T1000 (cell line): ENCODE results near the gene RNU6-1.

Experiments
- DNase-seq: peaks from one replicate; lab custom pipeline; 2025; ENCODE audit warnings: mixed read lengths; lab: John Stamatoyannopoulos, UW

Gene RNU6-1

GRCh38 chr15:67839929-67840748 lies at the start of gene RNU6-1:
TSS of gene RNU6-1 (minus strand) at chr15:67840045.
- DNase-seq: peak; percentile 87

DNA sequence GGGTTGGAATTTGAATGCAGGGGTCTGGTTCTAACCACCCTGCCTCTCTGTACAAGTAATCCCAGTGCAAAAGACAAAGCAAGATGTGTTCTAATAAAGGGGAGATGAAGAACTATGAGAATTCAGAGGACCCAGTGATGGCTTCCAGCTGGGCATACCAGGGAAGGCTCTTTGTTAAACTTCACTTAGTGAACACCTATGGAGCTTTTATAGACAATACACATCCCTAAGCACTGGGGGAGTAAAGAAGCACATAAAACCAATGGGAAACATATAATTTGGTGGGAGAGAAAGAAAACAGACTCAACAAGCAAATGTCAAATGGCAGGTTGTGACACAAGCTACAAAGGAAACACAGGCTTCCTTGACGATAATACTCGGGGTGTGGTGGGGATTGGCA lies 47.9 kb upstream of the RNU6-1 start:
- no peak for DNase-seq

DNA sequence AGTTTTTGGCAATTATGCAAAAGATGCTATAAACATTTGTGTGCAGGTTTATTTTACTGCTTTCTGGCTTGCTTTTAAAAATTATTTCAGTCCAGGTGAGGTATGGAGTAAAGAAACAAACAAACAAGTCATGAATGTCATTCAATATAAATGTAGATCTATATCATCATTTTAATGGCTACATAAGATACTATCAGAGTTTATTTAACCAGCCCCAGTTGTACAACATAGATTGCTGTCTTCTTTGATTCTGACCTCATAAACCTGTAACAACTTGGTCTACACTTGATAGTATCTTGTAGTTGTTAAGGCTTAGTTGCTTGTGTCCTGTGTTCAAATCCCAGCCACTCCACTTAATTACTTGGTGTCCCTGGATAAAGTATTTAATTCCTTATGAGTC lies 46.0 kb upstream of the RNU6-1 start:
- no peak for DNase-seq

DNA sequence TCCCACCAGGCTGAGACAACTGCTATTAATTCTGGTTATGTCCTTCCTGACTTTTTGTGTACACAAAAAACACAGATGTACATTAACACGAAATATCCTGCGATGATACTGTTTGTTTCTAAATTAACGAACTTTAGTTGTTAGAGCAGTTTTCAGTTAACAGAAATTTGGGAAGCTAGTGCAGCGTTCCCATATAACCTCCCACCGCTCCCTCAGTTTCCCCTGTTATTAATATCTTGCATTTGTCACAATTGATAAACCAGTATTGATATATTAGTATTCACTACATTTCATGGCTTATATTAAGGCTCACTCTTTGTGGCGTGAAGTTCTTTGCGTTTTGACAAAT lies 45.3 kb upstream of the RNU6-1 start:
- no peak for DNase-seq

DNA sequence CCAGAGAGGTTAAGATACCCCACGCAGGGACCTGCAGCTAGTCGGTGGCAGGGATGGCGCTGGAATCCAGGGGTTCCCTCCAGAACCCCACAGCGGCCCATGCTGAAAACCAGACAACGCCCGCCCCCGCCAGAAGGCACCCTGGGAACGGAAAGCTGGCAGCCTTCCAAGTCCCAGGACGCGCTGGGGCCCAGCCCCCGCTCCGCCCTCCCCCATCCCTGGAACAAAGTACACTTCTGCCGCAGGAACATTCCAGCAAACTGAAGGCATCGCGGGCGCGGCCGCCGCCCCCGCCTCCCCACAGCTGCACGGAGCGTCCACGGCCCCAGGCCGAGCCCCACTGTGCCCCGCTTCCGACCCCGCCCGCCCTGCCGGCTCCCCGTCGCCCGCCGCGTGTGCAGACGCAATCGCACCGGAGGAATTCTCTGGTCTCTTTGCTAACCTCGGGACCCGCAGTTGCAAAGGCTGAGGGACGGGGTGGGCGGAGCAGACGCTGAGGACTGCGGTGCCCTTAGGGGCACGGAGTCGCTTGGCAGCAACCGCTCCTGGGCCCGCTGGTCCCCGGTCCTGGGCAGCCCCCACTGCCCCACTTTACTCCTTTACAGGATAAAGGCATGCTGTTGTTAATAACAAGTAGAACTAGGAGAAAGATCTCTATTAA lies 44.8 kb upstream of the RNU6-1 start:
- DNase-seq: peak; percentile 10

GRCh38 chr15:67884009-67884408 lies 44.2 kb upstream of the RNU6-1 start:
- no peak for DNase-seq

- DNase-seq: no peak
Measured at GRCh38 chr15:67883234-67883773, 43.5 kb upstream of the RNU6-1 start.

GRCh38 chr15:67882487-67883233 lies 42.8 kb upstream of the RNU6-1 start:
- no peak for DNase-seq

- no peak for DNase-seq
Measured at GRCh38 chr15:67880651-67881182, 40.9 kb upstream of the RNU6-1 start.

DNA sequence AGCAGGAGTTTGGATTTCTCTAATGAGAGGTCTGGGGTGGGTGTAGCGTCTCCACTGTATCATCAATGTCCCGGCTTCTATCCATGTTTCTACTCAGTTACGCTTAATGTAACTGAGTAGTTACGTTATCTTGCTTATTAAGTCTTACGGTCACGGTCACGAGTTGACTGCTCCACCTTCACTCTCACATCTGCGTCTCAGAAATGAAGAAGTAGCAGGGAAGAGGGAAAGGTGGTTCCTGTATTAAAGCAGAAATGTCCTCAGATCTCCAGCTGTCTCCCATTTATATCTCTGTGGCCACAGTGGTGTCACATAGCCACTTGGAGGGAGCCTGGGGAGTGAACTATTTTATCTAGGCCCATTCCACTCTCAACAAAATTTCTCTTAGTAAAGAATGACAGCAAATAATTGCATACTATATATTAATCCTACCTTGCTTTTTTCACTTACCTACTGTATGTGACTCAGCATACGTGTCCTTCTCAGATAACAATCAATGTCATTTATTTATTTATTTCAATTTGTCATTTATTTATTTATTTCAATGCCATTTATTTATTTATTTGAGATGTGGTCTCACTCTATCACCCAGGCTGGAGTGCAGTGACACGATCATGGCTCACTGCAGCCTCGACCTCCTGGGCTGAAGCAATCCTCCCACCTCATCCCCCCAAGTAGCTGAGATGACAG lies 39.7 kb upstream of the RNU6-1 start:
- no peak for DNase-seq

DNA sequence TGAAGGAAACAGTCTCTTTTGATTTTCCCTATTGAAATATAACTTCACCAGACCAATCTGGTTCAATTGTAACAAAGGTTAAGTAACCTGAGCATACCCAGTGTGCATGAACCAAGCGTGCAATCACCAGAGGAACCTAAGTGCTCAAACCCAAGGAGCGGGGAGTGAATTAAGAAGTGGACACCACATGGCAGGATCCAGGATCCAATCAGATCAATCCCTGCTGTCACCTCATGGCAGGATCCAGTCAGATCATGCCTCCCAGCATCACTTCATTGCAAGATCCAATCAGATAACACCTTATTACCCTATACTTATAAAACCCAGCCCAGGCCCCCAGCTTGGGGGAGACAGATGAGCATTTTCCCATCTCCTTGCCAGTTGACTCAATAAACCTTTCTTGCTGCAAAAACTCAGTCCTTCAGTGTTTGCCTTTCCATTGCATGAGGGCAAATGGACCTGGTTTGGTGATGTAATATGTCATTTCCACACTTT lies 38.9 kb upstream of the RNU6-1 start:
- no peak for DNase-seq

DNA sequence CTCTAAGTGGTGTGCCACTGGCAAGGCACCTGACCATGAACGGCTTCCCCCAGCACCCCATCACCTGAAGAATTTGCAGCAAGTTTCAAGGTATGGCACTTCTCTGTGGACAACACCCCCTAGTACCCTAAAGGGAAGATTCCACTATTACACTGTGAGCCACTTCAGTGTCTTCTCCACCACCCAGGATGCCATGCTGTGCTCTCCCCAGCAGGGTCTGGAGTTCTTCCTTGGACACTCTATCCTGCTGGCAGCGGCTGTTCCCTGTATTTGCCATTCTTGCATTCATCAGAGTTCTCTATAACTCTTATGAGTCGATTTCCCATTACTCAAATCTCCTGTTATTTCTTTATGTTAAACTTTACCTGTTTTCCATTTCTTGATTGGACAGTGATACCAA lies 33.9 kb upstream of the RNU6-1 start:
- DNase-seq: no peak

DNA sequence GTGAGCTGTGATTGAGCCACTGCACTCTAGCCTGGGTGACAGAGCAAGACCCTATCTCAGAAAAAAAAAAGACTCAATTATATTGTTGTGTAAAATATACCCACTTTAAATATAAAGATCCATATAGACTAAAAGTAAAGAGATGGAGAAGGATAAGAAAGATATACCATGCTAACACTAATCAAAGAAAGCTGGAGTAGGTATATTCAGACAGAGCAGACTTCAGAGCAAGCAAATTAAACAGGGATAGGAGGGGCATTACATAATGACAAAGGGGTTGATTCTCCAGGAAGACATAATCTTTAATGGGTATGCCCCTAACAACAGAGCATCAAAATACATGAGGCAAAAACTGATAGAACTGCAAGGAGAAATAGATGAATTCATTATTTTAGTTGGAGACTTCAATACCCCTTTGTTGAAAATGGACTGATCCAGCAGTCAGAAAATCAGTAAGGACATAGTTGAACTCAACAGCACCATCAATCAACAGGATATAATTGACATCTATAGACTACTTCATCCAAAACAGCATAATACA lies 31.1 kb upstream of the RNU6-1 start:
- no peak for DNase-seq

DNA sequence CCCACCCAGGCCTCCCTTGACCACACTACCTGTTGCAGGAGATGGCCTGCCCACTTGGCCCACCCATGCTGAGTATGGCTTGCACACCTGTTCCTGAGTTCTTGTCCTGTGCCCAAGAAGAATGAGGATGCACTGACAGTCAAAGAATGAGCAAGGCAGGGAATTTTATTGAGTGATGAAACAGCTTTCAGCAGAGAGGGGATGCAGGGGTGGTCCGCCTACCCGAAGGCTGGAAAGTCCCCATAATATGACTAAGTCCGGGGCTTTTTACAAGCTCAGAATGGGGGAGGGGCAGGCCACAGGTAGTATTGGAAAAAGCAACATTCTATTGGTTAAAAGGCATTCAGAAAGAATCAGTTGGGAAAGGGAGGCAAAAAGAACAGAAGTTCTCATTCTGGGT lies 29.9 kb upstream of the RNU6-1 start:
- no peak for DNase-seq

GRCh38 chr15:67865766-67866165 lies 25.9 kb upstream of the RNU6-1 start:
- DNase-seq: no peak

DNA sequence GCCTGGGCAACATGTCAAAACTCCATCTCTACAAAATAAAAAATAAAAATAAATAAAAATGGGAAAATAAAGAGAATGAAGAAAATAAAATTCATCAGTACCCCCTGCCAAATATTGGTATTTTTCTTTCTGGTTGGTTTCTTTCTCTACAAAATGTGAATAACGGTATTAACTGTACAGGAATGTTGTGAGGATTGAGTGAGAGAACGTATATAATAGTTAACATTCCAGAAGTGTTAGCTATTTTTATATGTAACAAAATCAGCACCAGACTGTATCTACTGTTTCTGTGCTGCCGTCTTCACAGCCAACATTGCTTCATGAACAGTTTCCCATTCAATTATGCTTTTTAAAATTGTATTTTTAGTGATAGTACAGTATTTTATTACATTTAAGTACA lies 25.5 kb upstream of the RNU6-1 start:
- no peak for DNase-seq

DNA sequence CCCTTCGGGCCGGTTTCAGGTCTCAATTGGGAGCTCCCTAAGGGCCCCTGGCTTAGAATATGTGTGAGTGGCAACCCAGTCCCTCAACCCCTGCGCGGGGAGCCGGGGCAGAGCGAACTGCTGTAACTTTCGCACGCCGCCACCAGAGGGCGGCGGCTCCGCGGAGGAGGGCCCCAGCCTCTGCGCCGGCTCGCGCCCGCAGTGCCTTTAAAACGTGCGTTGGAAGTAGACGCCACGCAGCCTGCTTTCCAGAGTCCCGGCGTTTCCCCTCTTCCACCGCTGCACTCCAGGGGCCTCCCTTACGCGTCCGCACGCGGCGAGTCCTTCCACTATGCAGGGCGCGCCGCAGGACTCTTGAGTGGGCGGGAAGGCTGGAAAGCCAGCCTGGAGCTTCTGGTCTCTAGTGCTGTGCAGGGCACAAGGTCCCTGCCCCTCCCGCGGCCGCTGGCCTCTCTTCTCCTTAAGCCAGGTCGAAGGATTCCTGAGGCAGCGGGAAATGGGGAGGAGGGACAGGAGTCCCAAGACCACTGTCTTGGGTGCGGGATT lies 23.7 kb upstream of the RNU6-1 start:
- DNase-seq: peak; percentile 40

DNA sequence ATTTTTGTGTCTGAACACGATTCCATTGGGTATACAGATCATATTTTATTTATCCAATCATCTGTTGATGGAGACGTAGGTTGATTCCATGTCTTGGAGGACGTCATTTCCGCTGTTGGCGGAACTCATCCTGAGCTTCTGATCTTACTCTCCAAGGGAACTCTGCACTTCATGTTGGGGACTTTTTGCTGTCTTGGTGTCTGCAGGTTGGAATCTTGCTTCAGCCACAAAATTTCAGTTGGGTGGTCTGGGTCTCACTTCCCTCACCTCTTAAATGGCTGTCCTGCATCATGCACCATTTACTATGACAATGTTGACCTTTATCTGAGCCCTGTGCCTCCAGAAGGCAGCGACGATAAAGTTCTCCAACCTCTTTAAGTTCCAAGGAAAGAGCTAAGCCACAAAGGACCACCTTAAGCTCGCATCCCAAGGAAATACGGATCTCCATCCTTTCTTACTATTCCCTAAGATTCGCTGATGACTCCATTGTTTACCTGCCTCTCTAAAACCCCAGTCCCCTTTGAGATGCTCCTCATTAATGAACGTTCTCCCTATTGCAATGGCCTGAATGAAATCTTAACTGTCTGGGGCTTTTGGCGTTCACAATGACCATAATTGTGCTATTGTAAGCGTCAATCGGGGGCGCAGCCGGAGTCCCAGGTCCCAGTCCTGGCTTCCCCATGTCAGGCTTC lies 23.1 kb upstream of the RNU6-1 start:
- no peak for DNase-seq

GRCh38 chr15:67861983-67862382 lies 22.1 kb upstream of the RNU6-1 start:
- no peak for DNase-seq

- DNase-seq: no peak
Measured at GRCh38 chr15:67859331-67859946, 19.6 kb upstream of the RNU6-1 start.
